GM18858 (cell line): Measurements from ENCODE around the gene PPARA.

ENCODE experiments used
- ATAC-seq: cut with Tn5 transposase; IDR thresholded peaks from one replicate; pipeline ENCODE4 v1.9.1; 2021; ENCODE audit not compliant: unreplicated experiment

The PPARA gene

GRCh38 chr22:46202897-46203600, 52.7 kb downstream of the PPARA start:
- ATAC-seq: no peak

DNA sequence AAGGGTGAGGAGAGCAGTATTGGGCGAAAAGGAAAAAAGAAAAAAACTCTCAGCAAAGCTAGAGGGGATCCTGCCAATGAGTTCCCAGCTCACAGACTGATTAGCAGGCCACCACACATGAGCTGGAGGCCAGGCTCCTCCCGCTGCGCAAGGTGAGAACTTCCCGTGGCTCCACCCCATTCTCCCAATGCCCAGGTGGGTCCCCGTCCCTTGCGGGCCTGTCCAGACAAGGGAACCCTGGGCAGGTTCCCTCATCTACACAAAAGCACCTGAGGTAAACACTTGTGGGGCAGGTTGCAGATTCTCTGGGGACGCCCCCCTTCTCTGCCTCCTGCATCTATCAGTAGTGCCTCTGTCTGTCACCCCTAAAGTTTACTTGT, 53.3 kb downstream of the PPARA start:
- ATAC-seq: no peak

GRCh38 chr22:46209262-46209661, 58.9 kb downstream of the PPARA start:
- no peak for ATAC-seq

- ATAC-seq: no peak
These were observed 61.9 kb downstream of the PPARA start for GRCh38 chr22:46212195-46212594.

- ATAC-seq: no peak
These were observed 62.7 kb downstream of the PPARA start for GRCh38 chr22:46213052-46213451.

DNA sequence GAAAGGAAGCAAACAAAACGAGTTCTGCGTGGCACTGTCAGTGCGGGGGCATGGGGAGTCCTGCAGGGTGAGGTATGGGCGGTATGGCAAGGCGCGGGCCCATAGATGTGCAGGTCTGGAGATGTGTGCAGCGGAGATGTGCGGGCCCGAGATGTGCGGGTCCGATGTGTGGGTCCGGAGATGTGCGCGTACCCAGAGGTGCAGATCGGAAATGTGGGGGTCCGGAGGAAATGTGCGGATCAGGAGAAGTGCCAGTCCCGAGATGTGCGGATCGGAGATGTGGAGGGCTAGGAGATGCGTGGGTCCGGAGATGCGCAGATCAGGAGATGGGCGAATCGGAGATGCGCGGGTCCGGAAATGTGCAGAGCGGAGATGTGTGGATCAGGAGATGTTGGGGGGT, 63.8 kb downstream of the PPARA start:
- no peak for ATAC-seq

DNA sequence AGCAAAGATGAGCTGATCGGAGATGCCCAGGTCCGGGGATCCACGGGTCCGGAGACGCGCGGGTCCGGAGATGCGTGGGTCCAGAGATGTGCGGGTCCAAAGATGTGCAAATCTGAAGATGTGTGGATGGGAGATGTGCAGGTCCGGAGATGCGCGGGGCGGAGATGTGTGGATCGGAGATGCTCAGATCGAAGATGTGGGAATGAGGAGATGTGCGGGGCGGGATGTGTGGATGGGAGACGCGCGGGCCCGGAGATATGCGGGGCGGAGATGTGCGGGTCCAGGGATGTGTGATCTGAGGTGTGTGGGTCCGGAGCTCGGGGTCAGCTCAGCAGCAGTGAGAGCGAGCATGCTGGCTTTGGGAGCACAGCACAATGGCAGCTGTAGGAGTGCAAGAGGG, 64.3 kb downstream of the PPARA start:
- no peak for ATAC-seq

GRCh38 chr22:46219636-46220035, 69.3 kb downstream of the PPARA start:
- no peak for ATAC-seq

- no peak for ATAC-seq
These were observed 70.6 kb downstream of the PPARA start for GRCh38 chr22:46220921-46221320.

DNA sequence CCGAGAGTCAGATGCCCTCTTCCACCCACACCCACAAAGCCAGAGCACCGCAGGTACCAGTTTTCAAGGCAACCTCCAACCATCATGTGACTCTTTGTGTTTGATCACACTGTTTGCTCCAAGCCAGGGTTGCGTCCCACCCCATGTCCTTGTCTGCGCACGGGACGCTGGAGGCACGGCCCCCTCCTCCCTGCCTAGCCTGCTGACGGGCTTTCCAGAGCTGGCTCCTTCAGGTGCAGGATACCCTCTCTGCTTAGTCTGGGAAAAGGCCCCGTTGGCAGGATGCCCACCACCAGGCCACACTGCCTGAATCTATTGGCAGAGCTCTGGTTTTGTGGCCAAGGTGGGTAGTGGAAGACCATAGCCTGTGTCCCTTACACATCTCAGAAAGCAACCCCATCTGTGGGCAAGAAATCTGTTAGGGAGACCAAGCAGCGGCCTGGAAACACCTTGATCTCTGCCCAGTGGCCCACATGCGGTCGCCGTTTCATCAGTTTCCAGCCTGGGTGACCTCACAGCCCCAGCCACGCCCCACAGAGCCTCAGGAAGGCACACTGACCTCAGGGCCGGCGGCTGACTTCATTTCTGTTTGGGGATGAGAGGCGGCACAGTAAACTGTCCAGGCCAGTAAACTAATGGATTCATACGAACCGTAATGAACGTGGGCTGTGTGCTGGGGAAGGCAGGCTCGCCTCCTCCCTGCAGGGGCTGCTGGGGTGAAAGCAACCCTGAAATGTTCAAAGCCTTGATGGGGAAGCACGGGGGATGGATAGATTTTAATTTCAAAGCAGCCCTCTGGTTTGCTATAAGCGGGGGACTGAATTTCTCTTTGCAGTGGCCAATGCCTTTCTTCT, 73.9 kb downstream of the PPARA start:
- no peak for ATAC-seq

GRCh38 chr22:46224898-46225290, 74.6 kb downstream of the PPARA start:
- no peak for ATAC-seq

DNA sequence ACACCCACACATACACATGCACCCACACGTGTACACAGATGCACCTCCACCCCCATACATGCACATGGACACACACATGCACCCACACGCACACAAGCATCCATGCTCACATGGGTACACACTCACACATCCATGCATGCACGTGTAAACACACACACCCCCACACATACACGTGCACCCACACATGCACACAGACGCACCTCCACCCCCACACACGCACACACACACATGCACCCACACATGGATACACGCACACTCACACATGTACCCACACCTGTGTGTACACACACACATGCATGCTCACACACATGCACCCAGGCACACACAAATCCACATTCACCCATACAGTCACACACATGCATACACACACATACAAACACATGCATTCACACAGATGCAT, 75.3 kb downstream of the PPARA start:
- no peak for ATAC-seq

DNA sequence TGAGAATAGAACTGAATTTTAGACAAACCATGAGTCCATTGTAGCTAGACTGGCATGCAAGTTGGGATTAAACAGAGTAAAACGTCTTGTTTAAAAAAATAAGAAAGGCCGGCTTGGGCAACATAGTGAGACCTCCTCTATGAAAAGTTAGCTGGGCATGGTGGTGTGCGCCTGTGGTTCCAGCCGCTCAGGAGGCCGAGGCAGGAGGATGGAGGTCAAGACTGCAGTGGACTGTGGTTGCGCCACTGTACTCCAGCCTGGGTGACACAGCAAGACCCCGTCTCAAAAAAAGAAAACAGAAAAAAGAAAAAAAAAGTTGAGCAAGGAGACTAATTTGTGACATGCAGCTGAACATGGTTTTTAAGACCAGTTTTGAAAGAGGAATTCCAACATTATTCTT, 76.3 kb downstream of the PPARA start:
- no peak for ATAC-seq

GRCh38 chr22:46229701-46230100, 79.4 kb downstream of the PPARA start:
- ATAC-seq: no peak

- ATAC-seq: no peak
These were observed 80.1 kb downstream of the PPARA start for GRCh38 chr22:46230262-46230901.

DNA sequence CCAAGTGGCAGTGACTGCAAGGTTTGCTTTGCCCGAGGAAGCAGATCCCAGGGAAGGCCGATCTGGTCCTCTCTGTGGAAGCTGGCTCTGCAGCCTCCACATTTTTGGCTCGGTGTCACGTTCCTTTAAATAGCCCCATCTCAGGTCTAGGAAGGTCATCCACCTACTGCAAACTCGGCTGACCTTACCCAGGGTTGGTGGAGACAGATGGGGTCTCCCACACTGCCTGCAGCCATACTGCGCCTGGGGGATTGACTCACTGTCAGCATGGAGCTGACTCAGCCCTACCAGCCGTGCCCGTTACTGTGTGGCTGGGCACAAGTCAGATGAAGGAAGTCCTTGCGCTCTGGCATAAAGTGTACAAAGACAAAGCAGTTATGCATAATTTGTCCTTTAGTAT, 82.9 kb downstream of the PPARA start:
- ATAC-seq: no peak

DNA sequence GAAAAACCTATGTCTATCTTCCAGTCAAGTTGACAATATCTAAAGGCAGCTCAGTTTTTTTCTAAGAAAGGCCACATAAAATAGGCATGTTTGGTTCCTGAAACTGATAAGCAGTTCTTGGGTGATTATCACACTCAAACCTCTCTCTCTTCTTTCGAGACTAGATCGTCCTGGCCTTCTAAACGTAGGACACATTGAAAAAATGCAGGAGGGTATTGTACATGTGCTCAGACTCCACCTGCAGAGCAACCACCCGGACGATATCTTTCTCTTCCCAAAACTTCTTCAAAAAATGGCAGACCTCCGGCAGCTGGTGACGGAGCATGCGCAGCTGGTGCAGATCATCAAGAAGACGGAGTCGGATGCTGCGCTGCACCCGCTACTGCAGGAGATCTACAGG, 84.6 kb downstream of the PPARA start:
- ATAC-seq: no peak

- ATAC-seq: no peak
These were observed 87.3 kb downstream of the PPARA start for GRCh38 chr22:46237453-46238124.

DNA sequence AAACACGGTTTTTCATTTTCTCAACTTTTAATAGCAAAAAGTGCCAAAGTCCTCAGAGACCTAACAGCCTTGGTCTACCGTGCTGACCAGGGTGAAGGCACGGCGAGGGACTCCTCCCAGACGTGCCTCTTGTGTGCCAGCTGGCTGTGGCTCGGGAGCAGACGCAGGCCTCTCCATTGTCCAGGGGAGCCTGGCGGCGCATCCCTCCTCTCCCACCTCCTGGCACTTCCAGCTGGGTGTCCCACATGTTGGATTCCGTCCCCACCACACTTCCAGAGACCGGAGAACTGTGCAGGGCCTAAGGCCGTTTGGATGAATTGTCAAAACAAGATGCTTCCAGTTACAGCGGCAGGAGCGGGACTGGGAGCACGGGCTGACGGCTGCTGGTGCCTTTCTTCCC, 88.2 kb downstream of the PPARA start:
- ATAC-seq: no peak

- no peak for ATAC-seq
These were observed 89.1 kb downstream of the PPARA start for GRCh38 chr22:46239261-46240048.

GRCh38 chr22:46240073-46240472, 89.7 kb downstream of the PPARA start:
- no peak for ATAC-seq
